H54 (cell line): ENCODE data around the gene NAPG.
"Not testable (repeated sequence)": the region's sequence is repeated elsewhere in the genome, so short reads cannot be mapped to it uniquely, and the experiment has no call there.

Experiments used
- DNase-seq: peaks from one replicate; pipeline ENCODE4 v3.0.0; 2011; ENCODE audit warnings: low spot score, mixed read lengths; ENCODE audit not compliant: insufficient read length
- FAIRE-seq: peaks from 3 replicates; lab custom pipeline; 2011; peaks lifted over from hg19 to GRCh38; lab: Jason Lieb, UNC
- POLR2A ChIP-seq: IDR thresholded peaks from 2 replicates; pipeline ENCODE4 v1.6.1; 2011; ENCODE audit warnings: low read depth, mild to moderate bottlenecking, low read length

NAPG gene

DNA sequence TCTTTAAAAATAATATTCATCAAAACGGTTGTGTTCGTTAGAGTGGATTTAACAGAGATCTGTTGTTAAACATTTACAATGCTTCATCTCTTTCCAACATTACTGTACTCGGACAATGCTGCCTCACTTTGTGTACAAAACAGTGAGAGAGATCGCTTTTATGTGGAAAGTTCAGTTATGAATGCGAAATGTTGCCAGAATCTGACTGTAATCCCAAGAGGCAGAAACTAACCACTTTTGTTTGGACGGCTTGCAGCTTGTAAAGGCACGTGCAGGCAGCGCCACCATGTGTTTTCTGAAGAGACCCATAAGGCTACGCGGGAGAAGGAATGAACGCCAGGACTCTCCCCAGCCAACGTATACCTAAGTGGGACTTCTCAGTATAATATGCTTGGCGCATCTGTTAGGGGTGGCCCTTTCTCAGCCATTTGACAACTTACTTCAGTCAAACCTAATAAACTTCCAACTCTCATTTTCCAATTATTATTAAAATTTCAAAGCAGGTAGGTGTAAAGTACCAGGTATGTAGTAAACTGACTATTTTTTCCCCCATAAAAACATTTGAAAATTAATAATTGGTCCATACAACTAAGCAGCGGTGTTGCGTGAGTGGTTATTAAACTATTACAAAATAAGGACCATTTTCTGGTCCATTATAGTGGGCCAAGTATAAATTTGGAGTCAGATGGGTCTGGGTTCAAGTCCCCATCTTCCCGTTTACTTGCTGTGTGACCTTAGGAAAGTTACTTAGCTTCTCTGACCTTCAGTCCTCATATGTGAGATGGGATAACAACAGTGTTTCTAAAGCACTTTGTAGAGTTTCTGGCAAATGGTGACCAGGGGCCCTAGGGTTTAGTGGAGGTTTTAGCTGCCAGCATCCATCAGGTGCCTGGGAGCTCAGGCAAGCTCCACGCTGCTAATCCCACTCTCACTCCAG lies 5.6 kb upstream of the NAPG start:
- no peak for TF ChIP-seq POLR2A
- DNase-seq = peak; percentile 29
- peak; percentile 79 for FAIRE-seq

GRCh38 chr18:10521566-10521965 lies 4.3 kb upstream of the NAPG start:
- no peak for TF ChIP-seq POLR2A
- FAIRE-seq (no peak), DNase-seq (no peak)

- FAIRE-seq (no peak), DNase-seq (no peak)
- TF ChIP-seq POLR2A = no peak
Measured at GRCh38 chr18:10522574-10522973, 3.3 kb upstream of the NAPG start.

- DNase-seq = no peak
- no peak for TF ChIP-seq POLR2A
- FAIRE-seq = no peak
Measured at GRCh38 chr18:10523544-10523943, 2.3 kb upstream of the NAPG start.

GRCh38 chr18:10524507-10525370 lies 1.1 kb upstream of the NAPG start:
- no peak for FAIRE-seq
- no peak for TF ChIP-seq POLR2A
- DNase-seq = no peak

DNA sequence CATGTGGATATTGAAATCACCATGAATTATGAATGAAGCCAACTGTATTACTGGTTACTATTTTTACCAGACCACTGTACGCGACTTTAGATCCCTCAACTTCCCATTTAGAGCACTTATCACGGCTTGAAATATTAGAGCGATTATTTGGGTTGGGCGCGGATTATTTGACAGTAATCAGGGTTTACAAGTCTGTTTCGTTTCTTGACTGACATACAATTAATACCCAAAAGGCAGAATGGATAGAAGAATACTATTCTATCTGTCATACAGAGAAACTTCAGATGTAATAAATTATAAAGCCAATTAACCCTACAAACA lies 496 bp upstream of the NAPG start:
- TF ChIP-seq POLR2A = no peak
- no peak for DNase-seq
- no peak for FAIRE-seq

DNA sequence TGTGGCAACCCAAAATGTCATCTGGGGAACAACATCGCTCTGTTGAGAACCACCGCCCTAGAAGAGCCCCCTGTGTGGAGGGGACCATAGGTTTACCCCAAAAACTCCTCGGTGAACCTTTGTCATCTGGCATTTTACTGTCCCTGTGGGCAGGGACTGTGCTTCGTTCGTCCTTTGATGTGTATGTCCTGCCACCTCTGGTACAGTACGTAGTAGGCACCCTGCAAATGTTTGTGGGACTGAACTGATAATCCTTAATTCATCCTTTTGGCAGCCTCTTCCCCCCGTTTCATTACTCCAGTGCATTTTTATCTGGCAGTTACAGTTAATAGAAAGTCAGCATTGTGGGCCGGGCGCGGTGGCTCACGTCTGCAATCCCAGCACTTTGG lies 728 bp downstream of the NAPG start:
- no peak for TF ChIP-seq POLR2A
- FAIRE-seq (no peak), DNase-seq (no peak)

- no peak for TF ChIP-seq POLR2A
- FAIRE-seq = no peak
Measured at GRCh38 chr18:10528439-10528838, 2.6 kb downstream of the NAPG start.

DNA sequence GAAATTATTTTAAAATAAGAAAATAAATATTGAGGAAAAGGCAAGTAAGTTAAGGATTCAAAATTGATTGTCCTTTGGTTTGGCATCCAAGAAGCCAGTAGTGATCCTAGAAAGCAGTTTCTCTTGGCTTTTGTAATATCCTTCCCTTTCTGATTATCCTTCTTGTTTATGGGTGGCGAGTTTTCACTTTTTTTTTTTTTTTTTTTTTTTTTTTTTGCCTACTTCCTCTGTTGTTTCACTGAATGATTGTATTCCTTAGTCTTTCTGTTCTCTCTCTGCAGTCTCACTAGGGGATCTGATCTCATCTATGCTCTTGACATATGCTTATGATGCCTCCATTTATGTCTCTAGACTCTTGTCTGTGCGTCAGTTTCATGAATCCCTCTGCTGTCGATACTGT lies 4.2 kb downstream of the NAPG start:
- DNase-seq (no peak), FAIRE-seq (no peak)
- no peak for TF ChIP-seq POLR2A

More at GRCh38 chr18:10528439-10528838, 2.6 kb downstream of the NAPG start:
- DNase-seq = no peak

- no peak for DNase-seq
- no peak for TF ChIP-seq POLR2A
- FAIRE-seq = peak; percentile 11
Measured at GRCh38 chr18:10530852-10531251, 5.0 kb downstream of the NAPG start.

DNA sequence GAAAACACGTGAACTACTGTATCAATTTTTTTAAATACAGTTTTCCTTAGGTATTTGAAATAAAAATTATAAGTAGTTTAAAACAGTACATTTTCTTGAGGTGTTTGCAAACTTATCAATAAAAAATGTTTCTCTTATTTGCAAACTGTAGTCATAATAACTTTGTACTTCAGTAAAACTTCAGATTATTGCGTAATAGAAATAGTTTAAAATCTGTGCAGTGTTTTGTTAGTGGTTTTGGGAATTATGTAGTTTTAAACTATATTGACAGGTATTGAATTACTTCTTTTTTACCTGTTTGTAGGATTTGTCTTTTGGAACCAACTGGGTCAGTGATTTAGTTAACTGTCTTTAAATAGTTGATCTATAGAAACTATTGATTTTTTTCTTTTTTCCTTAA lies 7.3 kb downstream of the NAPG start:
- no peak for DNase-seq
- TF ChIP-seq POLR2A = no peak
- FAIRE-seq = no peak

- TF ChIP-seq POLR2A = no peak
- DNase-seq (no peak), FAIRE-seq (no peak)
Measured at GRCh38 chr18:10536280-10536679, 10.5 kb downstream of the NAPG start.

DNA sequence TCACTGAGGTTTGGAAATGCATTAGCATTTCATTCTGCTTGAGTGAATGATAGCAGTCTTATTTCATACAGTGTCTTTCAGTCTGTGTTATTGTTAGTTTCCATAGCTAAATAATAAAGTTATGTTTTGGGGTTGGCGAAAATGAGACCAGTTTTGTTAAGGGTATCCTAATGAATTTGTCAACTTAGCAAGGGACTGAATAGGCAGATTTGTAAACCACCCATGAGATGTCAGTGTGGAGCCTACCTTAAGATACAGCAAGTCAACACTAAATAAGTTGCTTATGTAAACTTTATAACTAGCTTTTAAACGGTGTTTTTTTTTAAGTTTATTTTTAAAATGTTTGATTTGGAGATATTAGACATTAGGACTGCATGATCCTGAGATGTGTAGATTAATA lies 11.9 kb downstream of the NAPG start:
- no peak for TF ChIP-seq POLR2A
- FAIRE-seq (no peak), DNase-seq (no peak)

DNA sequence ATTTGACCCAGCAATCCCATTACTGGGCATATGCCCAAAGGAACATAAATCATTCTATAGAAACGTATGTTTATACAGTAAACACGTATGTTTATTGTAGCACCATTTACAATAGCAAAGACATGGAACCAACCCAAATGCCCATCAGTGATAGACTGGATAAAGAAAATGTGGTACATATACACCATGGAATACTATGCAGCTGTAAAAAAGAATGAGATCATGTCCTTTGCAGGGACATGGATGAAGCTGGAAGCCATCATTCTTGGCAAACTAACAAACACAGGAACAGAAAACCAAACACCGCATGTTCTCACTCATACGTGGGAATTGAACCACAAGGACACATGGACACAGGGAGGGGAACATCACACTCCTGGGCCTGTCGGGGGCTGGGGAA lies 13.3 kb downstream of the NAPG start:
- DNase-seq, FAIRE-seq: not testable (repeated sequence)

DNA sequence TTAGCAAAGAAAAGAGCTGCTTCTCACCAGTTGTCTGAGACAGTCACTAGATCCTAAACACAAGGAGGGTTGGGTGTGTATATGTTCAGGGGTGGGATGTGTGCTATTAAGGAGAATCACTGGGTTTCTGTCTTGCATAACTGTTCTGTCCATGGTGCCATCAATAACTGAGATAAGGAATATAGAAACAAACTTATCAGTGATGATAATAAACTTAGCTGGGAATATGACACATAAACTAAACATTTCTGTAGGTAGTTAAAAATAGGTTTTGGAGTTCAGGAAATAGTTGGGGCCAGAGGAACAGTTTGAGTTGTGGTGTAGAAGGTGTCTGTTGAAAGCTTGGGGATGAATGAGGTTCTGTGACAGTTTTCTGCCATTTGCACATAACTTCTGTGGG lies 17.4 kb downstream of the NAPG start:
- TF ChIP-seq POLR2A = no peak
- FAIRE-seq = peak; percentile 11
- no peak for DNase-seq
